SH-SY5Y (cell line): ENCODE data around the gene PPP1R15B.

Experiments
- GATA2 ChIP-seq: IDR thresholded peaks from 2 replicates; pipeline ENCODE4 v1.6.1; 2011; ENCODE audit warnings: mild to moderate bottlenecking, low read depth, low read length
- GATA3 ChIP-seq: IDR thresholded peaks from 2 replicates; pipeline ENCODE4 v1.6.1; 2011; ENCODE audit warnings: low read depth, mild to moderate bottlenecking, low read length, moderate library complexity

DNA sequence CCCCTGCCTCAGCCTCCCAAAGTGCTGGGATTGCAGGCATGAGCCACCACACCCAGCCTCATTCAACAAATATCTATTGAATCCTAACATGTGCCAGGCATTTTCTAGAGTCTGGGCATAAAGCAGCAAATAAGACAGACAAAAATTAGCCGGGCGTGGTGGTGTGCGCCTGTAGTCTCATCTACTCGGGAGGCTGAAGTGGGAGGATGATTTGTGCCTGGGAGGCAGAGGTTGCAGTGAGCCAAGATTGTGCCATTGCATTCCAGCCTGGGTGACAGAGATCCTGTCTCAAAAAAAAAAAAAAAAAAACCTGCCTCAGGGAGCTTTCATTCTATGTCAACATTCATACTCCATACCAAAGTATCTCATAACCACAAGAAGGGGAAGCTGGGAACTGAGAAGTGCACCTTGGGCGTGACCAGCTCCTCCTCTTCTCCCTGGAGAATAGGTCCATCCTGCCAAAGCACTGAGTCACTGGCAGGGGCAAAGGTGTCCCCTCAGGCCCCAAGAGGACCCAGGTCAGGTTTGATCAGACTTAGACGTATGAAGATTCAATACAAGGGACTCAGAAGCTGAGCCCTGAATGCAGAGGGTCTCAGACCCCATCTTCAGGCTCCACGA, 36.8 kb upstream of the PPP1R15B start:
- TF ChIP-seq GATA2 (no peak), GATA3 (no peak)
